VCaP (cell line): Measurements from ENCODE around the gene NEGR1.

ENCODE experiments used
- H3K27ac ChIP-seq: fragments of 450-650 bp; 2 replicates; pipeline ENCODE4 v1.5.1; 2017
- CTCF ChIP-seq: fragments of 450-650 bp; conservative IDR thresholded peaks from 2 replicates; pipeline ENCODE4 v1.5.1; 2017; ENCODE audit warnings: mild to moderate bottlenecking, moderate library complexity

The NEGR1 gene

GRCh38 chr1:71511505-71511904 is 770.8 kb downstream of the NEGR1 start:
- no peak for TF ChIP-seq CTCF
- H3K27ac ChIP-seq = no peak overlapping the region

- no peak for TF ChIP-seq CTCF
- no peak overlapping the region for H3K27ac ChIP-seq
Observed at GRCh38 chr1:71510725-71511124, 771.6 kb downstream of the NEGR1 start.

- TF ChIP-seq CTCF = no peak
- H3K27ac ChIP-seq = no peak overlapping the region
Observed at GRCh38 chr1:71509051-71509595, 773.2 kb downstream of the NEGR1 start.

- TF ChIP-seq CTCF = no peak
- no peak overlapping the region for H3K27ac ChIP-seq
Observed at GRCh38 chr1:71502006-71502405, 780.3 kb downstream of the NEGR1 start.

GRCh38 chr1:71498542-71498941 is 783.8 kb downstream of the NEGR1 start:
- no peak overlapping the region for H3K27ac ChIP-seq
- TF ChIP-seq CTCF = no peak

- no peak for TF ChIP-seq CTCF
- H3K27ac ChIP-seq = no peak overlapping the region
Observed at GRCh38 chr1:71494163-71494562, 788.2 kb downstream of the NEGR1 start.

GRCh38 chr1:71492298-71493041 is 789.9 kb downstream of the NEGR1 start:
- no peak overlapping the region for H3K27ac ChIP-seq
- TF ChIP-seq CTCF = no peak
